Activated CD8-positive, alpha-beta T cell treated with anti-CD3 and anti-CD28 coated beads, Interleukin-2, amount 10 ng/mL, durations not matched to agents 7 days and 5 days (primary cell): ENCODE data around the gene TRAF3IP3. TPM values are rescaled to one million over a fixed set of nuclear protein-coding genes. Genes with fewer than 3 reads are reported as not detected.
"Not testable (repeated sequence)": the region's sequence is repeated elsewhere in the genome, so short reads cannot be mapped to it uniquely, and the experiment has no call there.

Experiments used
- ATAC-seq: fragments of 150-1000 bp; cut with Tn5 transposase; one replicate; pipeline ENCODE4 v1.10.0; 2021; ENCODE audit warnings: moderate library complexity
- CTCF ChIA-PET: fragments of 350-600 bp; sonication (Branson Sonifier 250); formaldehyde crosslinking; loops from one replicate; lab custom pipeline; 2021; ENCODE audit warnings: antibody characterized with exemption; lab: Charles Lee
- POLR2A ChIA-PET: fragments of 350-600 bp; sonication (Branson Sonifier 250); formaldehyde crosslinking; loops from one replicate; lab custom pipeline; 2021; ENCODE audit warnings: antibody characterized with exemption; lab: Charles Lee
- DNase-seq: peaks from one replicate; pipeline ENCODE4 v3.0.0-alpha.2; 2020
- H3K27ac Mint-ChIP-seq: one replicate; pipeline ENCODE4 v1.8.0; 2021; ENCODE audit warnings: mild to moderate bottlenecking, mixed read lengths
- H3K27me3 Mint-ChIP-seq: one replicate; pipeline ENCODE4 v1.8.0; 2021; ENCODE audit warnings: low read depth, mixed read lengths
- H3K36me3 Mint-ChIP-seq: one replicate; pipeline ENCODE4 v1.8.0; 2021; ENCODE audit warnings: low read depth, mixed read lengths
- H3K4me1 Mint-ChIP-seq: one replicate; pipeline ENCODE4 v1.8.0; 2021; ENCODE audit warnings: low read depth, mixed read lengths
- H3K4me3 Mint-ChIP-seq: one replicate; pipeline ENCODE4 v1.8.0; 2021; ENCODE audit warnings: mild to moderate bottlenecking, mixed read lengths
- H3K9me3 Mint-ChIP-seq: one replicate; pipeline ENCODE4 v1.8.0; 2022; ENCODE audit warnings: mixed read lengths; ENCODE audit not compliant: insufficient read depth
- total RNA-seq, 2 experiments: library from RNA; stranded (reverse); gene quantifications; one replicate each; pipeline ENCODE4 v1.2.3, GENCODE V29; 2021

TRAF3IP3 gene
- total RNA-seq, 2 experiments from 2014 or later, result 319 to 322 TPM

DNA sequence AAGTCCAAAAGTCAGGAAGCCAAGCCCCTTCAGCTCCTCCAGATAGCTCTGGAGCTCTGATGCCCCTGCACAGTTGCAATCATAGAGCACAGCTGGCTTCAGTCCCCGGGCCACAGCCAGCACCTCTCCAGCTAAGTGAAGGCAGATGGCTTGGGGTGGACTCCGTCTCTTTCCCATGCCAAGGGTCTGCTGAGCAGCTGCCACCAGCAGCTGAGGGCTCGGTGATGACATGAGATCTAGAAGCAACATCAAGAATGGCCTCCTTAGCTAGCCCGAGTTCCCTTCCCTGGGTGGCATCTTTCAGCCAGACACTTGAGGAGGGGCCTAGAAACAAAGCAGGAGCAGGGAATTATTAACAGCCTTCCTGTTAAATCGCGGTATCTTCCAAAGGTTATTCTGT, 27.5 kb downstream of the TRAF3IP3 start:
- CTCF ChIA-PET, result interaction anchor here (1.4 to 5.4 kb wide), 4 partner anchors 16 to 44 kb away, joined by 5 to 42 read pairs (median 8); partner anchors contain the start of genes TRAF3IP3 and UTP25
- Mint-ChIP-seq H3K4me3 (peak overlapping the region; percentile 94), H3K27ac (peak overlapping the region; percentile 99), H3K4me1 (peaks cover 45% of the 10 kb centered on the region), H3K27me3 (no peaks in the 10 kb centered on the region), H3K9me3 (no peaks in the 10 kb centered on the region), H3K36me3 (peaks cover 48% of the 10 kb centered on the region)
- POLR2A ChIA-PET, result interaction anchor here (0.6 to 6.1 kb wide), 8 partner anchors 9 to 59 kb away, joined by 3 to 51 read pairs (median 6); partner anchors contain the start of gene TRAF3IP3
- ATAC-seq, result no peak
- no peak for DNase-seq

GRCh38 chr1:209784265-209785169, 28.7 kb downstream of the TRAF3IP3 start, which contains the start of gene C1orf74:
C1orf74 (minus strand) TSS chr1:209784559; CDS start chr1:209783634, 925 bp downstream.
- peak; percentile 99 for ATAC-seq
- H3K4me1 Mint-ChIP-seq, result peaks cover 50% of the 10 kb centered on the region
- H3K9me3 Mint-ChIP-seq, result no peaks in the 10 kb centered on the region
- peak within 1 kb of the TSS; percentile 99 for H3K27ac Mint-ChIP-seq
- ChIA-PET CTCF (interaction anchor here (0.8 to 5.4 kb wide), 8 partner anchors 12 to 218 kb away, joined by 3 to 42 read pairs (median 6); partner anchors contain the start of genes TRAF3IP3 and UTP25), POLR2A (interaction anchor here (0.7 to 6.1 kb wide), 8 partner anchors 10 to 59 kb away, joined by 3 to 51 read pairs (median 6); partner anchors contain the start of gene UTP25)
- H3K27me3 Mint-ChIP-seq, result no peaks in the 10 kb centered on the region
- peaks cover 37% of the 10 kb centered on the region for H3K36me3 Mint-ChIP-seq
- H3K4me3 Mint-ChIP-seq, result peak within 1 kb of the TSS; percentile 94
- DNase-seq, result peak; percentile 99

- H3K36me3 Mint-ChIP-seq, result peaks cover 26% of the 10 kb centered on the region
- H3K4me1 Mint-ChIP-seq, result peaks cover 47% of the 10 kb centered on the region
- no peaks in the 10 kb centered on the region for H3K9me3 Mint-ChIP-seq
- DNase-seq, result no peak
- H3K27ac Mint-ChIP-seq, result peak overlapping the region; percentile 99
- POLR2A ChIA-PET, result interaction anchor here (4.3 to 6.1 kb wide), 2 partner anchors 11 to 17 kb away, joined by 39 to 51 read pairs; no protein-coding TSS in a partner anchor
- no peak overlapping the region for H3K4me3 Mint-ChIP-seq
- no peaks in the 10 kb centered on the region for H3K27me3 Mint-ChIP-seq
- ATAC-seq, result no peak
- CTCF ChIA-PET, result interaction anchor here (1.2 to 5.4 kb wide), 2 partner anchors 39 to 219 kb away, joined by 4 to 42 read pairs; no protein-coding TSS in a partner anchor
Measured at GRCh38 chr1:209785592-209785991, 29.7 kb downstream of the TRAF3IP3 start.

GRCh38 chr1:209786146-209786545, 30.3 kb downstream of the TRAF3IP3 start:
- CTCF ChIA-PET, result interaction anchor here (5.4 kb wide), 1 partner anchor 39 kb away, joined by 42 read pairs; no protein-coding TSS in a partner anchor
- Mint-ChIP-seq H3K27ac (no peak overlapping the region), H3K4me1 (peaks cover 47% of the 10 kb centered on the region), H3K36me3 (peaks cover 26% of the 10 kb centered on the region), H3K9me3 (no peaks in the 10 kb centered on the region), H3K4me3 (no peak overlapping the region), H3K27me3 (no peaks in the 10 kb centered on the region)
- POLR2A ChIA-PET, result interaction anchor here (4.3 to 6.1 kb wide), 2 partner anchors 12 to 17 kb away, joined by 39 to 51 read pairs; no protein-coding TSS in a partner anchor
- DNase-seq (no peak), ATAC-seq (no peak)

GRCh38 chr1:209787551-209787950, 31.7 kb downstream of the TRAF3IP3 start:
- Mint-ChIP-seq H3K27me3 (no peaks in the 10 kb centered on the region), H3K9me3 (no peaks in the 10 kb centered on the region), H3K27ac (no peak overlapping the region), H3K36me3 (peaks cover 15% of the 10 kb centered on the region), H3K4me3 (no peak overlapping the region), H3K4me1 (peaks cover 43% of the 10 kb centered on the region)
- ChIA-PET POLR2A (interaction anchor here (0.9 to 1.2 kb wide), 2 partner anchors 11 to 32 kb away, joined by 3 read pairs; partner anchors contain the start of gene TRAF3IP3), CTCF (interaction anchor here (0.7 to 5.4 kb wide), 8 partner anchors 14 to 221 kb away, joined by 3 to 42 read pairs (median 4); no protein-coding TSS in a partner anchor)
- no peak for ATAC-seq
- no peak for DNase-seq

GRCh38 chr1:209789245-209789644, 33.4 kb downstream of the TRAF3IP3 start:
- ChIA-PET CTCF (no interaction called here), POLR2A (no interaction called here)
- H3K36me3 Mint-ChIP-seq, result peaks cover 2% of the 10 kb centered on the region
- no peak for DNase-seq
- no peak overlapping the region for H3K27ac Mint-ChIP-seq
- H3K9me3 Mint-ChIP-seq, result peaks cover 3% of the 10 kb centered on the region
- peaks cover 26% of the 10 kb centered on the region for H3K4me1 Mint-ChIP-seq
- H3K27me3 Mint-ChIP-seq, result peaks cover 2% of the 10 kb centered on the region
- no peak overlapping the region for H3K4me3 Mint-ChIP-seq
- no peak for ATAC-seq

GRCh38 chr1:209790286-209791193, 34.7 kb downstream of the TRAF3IP3 start:
- ChIA-PET CTCF (interaction anchor here (1.0 to 2.9 kb wide), 2 partner anchors 33 kb away, joined by 5 to 15 read pairs; no protein-coding TSS in a partner anchor), POLR2A (no interaction called here)
- Mint-ChIP-seq H3K4me3 (no peak overlapping the region), H3K27me3 (peaks cover 2% of the 10 kb centered on the region), H3K36me3 (no peaks in the 10 kb centered on the region), H3K9me3 (peaks cover 3% of the 10 kb centered on the region), H3K27ac (no peak overlapping the region), H3K4me1 (peaks cover 13% of the 10 kb centered on the region)
- DNase-seq (no peak), ATAC-seq (no peak)

DNA sequence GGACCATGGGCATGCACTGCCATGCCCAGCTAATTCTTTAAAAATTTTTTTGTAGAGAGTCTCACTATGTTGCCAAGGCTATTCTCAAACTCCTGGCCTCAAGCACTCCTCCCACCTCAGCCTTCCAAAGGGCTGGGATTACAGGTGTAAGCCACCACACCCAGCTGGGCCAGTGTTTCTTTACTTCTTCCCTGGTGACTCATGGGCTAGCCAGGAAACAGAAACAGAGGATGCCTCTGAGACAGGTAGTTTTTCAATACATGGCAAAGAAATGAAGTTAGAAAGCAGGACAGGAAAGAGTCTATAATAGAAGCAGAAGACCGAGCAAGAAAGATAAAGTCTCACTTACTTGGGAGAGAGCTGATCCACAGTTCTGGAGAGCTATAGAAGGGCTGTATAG, 36.1 kb downstream of the TRAF3IP3 start:
- H3K9me3 Mint-ChIP-seq, result peaks cover 3% of the 10 kb centered on the region
- no peak overlapping the region for H3K27ac Mint-ChIP-seq
- H3K4me1 Mint-ChIP-seq, result peaks cover 10% of the 10 kb centered on the region
- ATAC-seq (no peak), DNase-seq (no peak)
- H3K4me3 Mint-ChIP-seq, result no peak overlapping the region
- POLR2A ChIA-PET, result interaction anchor here (1.1 kb wide), 1 partner anchor 17 kb away, joined by 4 read pairs; no protein-coding TSS in a partner anchor
- H3K36me3 Mint-ChIP-seq, result no peaks in the 10 kb centered on the region
- peaks cover 2% of the 10 kb centered on the region for H3K27me3 Mint-ChIP-seq
- CTCF ChIA-PET, result interaction anchor here (1.6 to 2.9 kb wide), 2 partner anchors 31 to 43 kb away, joined by 5 to 15 read pairs; no protein-coding TSS in a partner anchor

DNA sequence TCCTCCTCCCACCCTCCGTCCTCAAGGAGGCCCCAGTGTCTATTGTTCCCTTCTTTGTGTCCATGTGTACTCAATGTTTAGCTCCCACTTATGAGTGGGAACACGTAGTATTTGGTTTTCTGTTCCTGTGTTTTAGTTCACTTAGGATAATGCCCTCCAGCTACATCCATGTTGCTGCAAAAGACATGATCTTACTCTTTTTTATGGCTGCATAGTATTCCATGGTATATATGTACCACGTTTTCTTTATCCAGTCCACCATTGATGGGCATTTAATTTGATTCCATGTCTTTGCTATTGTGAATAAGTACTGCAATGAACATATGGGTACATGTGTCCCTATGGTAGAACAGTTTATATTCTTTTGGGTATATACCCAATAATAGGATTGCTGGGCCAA, 37.9 kb downstream of the TRAF3IP3 start:
- ATAC-seq, POLR2A ChIA-PET, H3K9me3 Mint-ChIP-seq, H3K27ac Mint-ChIP-seq, H3K4me1 Mint-ChIP-seq, DNase-seq, H3K27me3 Mint-ChIP-seq, H3K36me3 Mint-ChIP-seq, H3K4me3 Mint-ChIP-seq: not testable (repeated sequence)
- CTCF ChIA-PET, result interaction anchor here (1.6 to 2.9 kb wide), 2 partner anchors 29 to 45 kb away, joined by 5 to 15 read pairs; no protein-coding TSS in a partner anchor

- ATAC-seq (no peak), DNase-seq (no peak)
- Mint-ChIP-seq H3K9me3 (peaks cover 2% of the 10 kb centered on the region), H3K36me3 (no peaks in the 10 kb centered on the region), H3K27ac (no peak overlapping the region), H3K4me3 (no peak overlapping the region), H3K4me1 (no peaks in the 10 kb centered on the region), H3K27me3 (peaks cover 5% of the 10 kb centered on the region)
- POLR2A ChIA-PET, result interaction anchor here (1.4 kb wide), 1 partner anchor 21 kb away, joined by 3 read pairs; no protein-coding TSS in a partner anchor
- CTCF ChIA-PET, result interaction anchor here (1.0 kb wide), 2 partner anchors 25 to 50 kb away, joined by 4 to 8 read pairs; no protein-coding TSS in a partner anchor
Measured at GRCh38 chr1:209797978-209798639, 42.3 kb downstream of the TRAF3IP3 start.
